ENCODE data around the gene TGFBRAP1. TPM values are rescaled to one million over a fixed set of nuclear protein-coding genes. Genes with fewer than 3 reads are reported as not detected.

TGFBRAP1 gene
- total and polyA plus RNA-seq, 4 donors, result 1.8 to 10.4 (median 6.8) TPM

- TF ChIP-seq RXRA (IDR thresholded peaks at IDR 0.05) (no peak), FOXA2 (IDR thresholded peaks at IDR 0.05) (no peak), FOXA1 (IDR thresholded peaks at IDR 0.05) (no peak), HNF4A (conservative IDR thresholded peaks at IDR 0.05) (no peak), HNF4G (IDR thresholded peaks at IDR 0.05) (no peak)
Observed at GRCh38 chr2:105324101-105324500, 5.4 kb downstream of the TGFBRAP1 start (continued).

GRCh38 chr2:105323111-105323510, 6.4 kb downstream of the TGFBRAP1 start:
- H3K9ac ChIP-seq (ENCODE audit: low read depth in 1 of 2, low read length in 2 of 2), result no peak overlapping the region
- TF ChIP-seq ZBTB33 (IDR thresholded peaks at IDR 0.05) (no peak), RXRA (IDR thresholded peaks at IDR 0.05) (no peak), REST (IDR thresholded peaks at IDR 0.05) (no peak), FOXA2 (IDR thresholded peaks at IDR 0.05) (no peak), GABPA (IDR thresholded peaks at IDR 0.05 in 1 of 2, conservative IDR thresholded peaks at IDR 0.05 in 1 of 2) (no peak), FOXA1 (IDR thresholded peaks at IDR 0.05) (no peak), YY1 (IDR thresholded peaks at IDR 0.05) (no peak), EGR1 (IDR thresholded peaks at IDR 0.05; ENCODE audit: low read depth in 2 of 2) (no peak), MAX (IDR thresholded peaks at IDR 0.05) (no peak), HNF4A (conservative IDR thresholded peaks at IDR 0.05) (no peak), NR2F2 (IDR thresholded peaks at IDR 0.05) (no peak), TAF1 (conservative IDR thresholded peaks at IDR 0.05) (no peak), SP1 (IDR thresholded peaks at IDR 0.05) (no peak), CTCF (IDR thresholded peaks at IDR 0.05; ENCODE audit: low read depth, low read length, missing input control) (no peak)
- no peaks in the 10 kb centered on the region for H3K36me3 ChIP-seq (ENCODE audit: control insufficient read depth in 4 of 4, insufficient read depth in 3 of 4, low read depth in 1 of 4, low read length in 3 of 4)
- H3K9me3 ChIP-seq (ENCODE audit: control insufficient read depth in 4 of 4, low read length in 3 of 4), result no peaks in the 10 kb centered on the region
- WGBS, result 87% methylated on average over 5 of the region's 5 CpGs
- DNase-seq (ENCODE audit: low spot score), result no peak
- H3K4me3 ChIP-seq (ENCODE audit: low read depth in 1 of 3, low read length in 3 of 3), result no peak overlapping the region
- peaks cover 0 to 7% (median 2%) of the 10 kb centered on the region in 4 donors for H3K4me1 ChIP-seq (ENCODE audit: control insufficient read depth in 4 of 4, insufficient read depth in 4 of 4, low read length in 3 of 4)
- no peak overlapping the region for H3K27ac ChIP-seq (ENCODE audit: low read depth in 1 of 2, low read length in 2 of 2)
- H3K27me3 ChIP-seq (ENCODE audit: control insufficient read depth in 4 of 4, insufficient read depth in 4 of 4, low read length in 3 of 4), result no peaks in the 10 kb centered on the region

All from liver (tissue), 9 donors.